Measurements from ENCODE around the gene HP.
"Not testable (repeated sequence)": the region's sequence is repeated elsewhere in the genome, so short reads cannot be mapped to it uniquely, and the experiment has no call there.

HP gene

DNA sequence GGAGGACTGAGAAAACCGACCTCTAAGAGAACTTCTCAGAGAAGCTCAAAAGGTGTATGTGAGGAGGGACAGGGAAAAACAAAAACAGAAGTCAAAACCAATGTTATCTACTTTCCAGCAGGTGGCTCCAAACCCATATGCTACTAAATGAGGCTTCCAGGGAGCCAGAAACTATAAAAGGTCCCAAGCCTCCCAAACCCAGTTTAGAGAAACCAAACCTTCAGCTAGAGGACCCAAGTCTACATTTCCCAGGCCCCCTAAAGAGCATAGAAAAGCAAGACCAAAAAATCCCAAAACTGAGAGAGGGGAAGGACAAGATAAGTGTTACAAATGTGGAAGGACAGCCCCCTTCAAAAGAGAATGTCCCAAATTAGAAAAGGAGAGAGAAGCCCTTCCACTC is 12.4 kb downstream of the HP start:
- Histone ChIP-seq H3K36me3 (ENCODE audit: insufficient read depth, low read length) (no peaks in the 10 kb centered on the region), H3K9ac (ENCODE audit: low read depth, low read length) (no peak overlapping the region), H3K4me1 (ENCODE audit: insufficient read depth, low read length) (no peaks in the 10 kb centered on the region), H3K27me3 (ENCODE audit: insufficient read depth, low read length) (no peaks in the 10 kb centered on the region), H3K9me3 (ENCODE audit: insufficient read depth, low read depth, low read length) (no peaks in the 10 kb centered on the region; the same call in 1 of the 2 replicates), H3K27ac (ENCODE audit: low read depth, low read length) (no peak overlapping the region), H3K4me3 (ENCODE audit: low read length) (no peak overlapping the region)
- 18% methylated on average over 1 of the region's 1 CpG for WGBS

DNA sequence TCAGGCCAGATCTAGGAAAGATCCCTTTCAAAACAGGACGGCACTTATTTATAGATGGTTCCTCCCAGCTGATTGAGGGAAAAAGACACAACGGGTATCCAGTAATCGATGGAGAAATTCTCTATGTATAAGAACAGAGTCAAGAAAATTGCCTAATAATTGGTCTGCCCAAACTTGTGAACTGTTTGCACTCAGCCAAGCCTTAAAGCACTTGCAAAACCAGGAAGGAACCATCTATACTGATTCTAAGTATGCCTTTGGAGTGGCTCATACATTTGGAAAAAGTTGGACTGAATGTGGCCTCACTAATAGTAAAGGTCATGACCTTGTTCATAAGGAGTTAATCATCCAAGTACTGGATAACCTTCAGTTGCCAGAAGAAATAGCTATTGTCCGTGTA is 14.6 kb downstream of the HP start:
- no peak overlapping the region for H3K4me3 ChIP-seq (ENCODE audit: low read length)
- H3K36me3 ChIP-seq (ENCODE audit: insufficient read depth, low read length): no peaks in the 10 kb centered on the region
- no peak overlapping the region for H3K27ac ChIP-seq (ENCODE audit: low read depth, low read length)
- H3K4me1 ChIP-seq (ENCODE audit: insufficient read depth, low read length): no peaks in the 10 kb centered on the region
- H3K9me3 ChIP-seq (ENCODE audit: insufficient read depth, low read depth, low read length): no peaks in the 10 kb centered on the region; the same call in 1 of the 2 replicates
- 94% methylated on average over 4 of the region's 4 CpGs for WGBS
- no peak overlapping the region for H3K9ac ChIP-seq (ENCODE audit: low read depth, low read length)
- no peaks in the 10 kb centered on the region for H3K27me3 ChIP-seq (ENCODE audit: insufficient read depth, low read length)

DNA sequence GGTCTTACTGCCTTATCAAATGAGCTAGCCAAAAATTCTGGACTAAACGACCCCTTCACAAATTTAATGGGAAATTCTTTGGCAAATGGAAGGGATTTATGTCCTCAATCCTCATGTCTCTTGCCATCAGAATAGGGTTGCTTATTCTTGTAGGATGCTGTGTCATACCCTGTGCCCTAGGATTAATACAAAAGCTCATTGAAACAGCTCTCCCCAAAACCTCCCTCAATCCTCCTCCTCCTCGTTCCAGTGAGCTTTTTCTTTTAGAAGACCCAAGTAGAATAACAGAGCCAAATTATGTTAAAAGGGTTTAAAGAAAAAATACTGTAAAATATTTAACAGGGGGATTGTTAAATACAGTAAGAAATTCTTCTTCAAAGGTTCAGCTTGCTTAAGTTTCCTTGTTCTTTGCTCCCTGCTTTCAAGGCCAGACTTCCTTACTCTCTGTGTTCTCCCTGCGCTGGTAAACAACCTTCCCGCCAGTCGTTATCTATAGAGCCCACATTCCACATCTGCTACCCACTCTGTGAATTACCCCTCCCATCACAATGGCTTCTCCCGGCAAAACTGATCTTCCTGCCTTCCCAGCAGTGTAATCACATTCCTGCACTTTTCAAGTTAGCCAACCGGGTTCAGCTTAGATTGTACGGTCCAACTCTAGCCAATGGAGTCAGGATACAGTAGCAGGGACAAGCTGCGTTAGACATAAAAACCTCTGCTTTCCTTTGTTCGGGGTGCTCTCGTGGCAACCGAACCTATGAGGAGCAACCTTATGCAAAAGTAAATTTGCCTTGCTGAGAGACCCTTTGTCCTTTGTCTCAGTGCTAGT is 18.4 kb downstream of the HP start:
- Histone ChIP-seq H3K4me3 (ENCODE audit: low read length) (no peak overlapping the region), H3K27me3 (ENCODE audit: insufficient read depth, low read length) (no peaks in the 10 kb centered on the region), H3K9ac (ENCODE audit: low read depth, low read length) (no peak overlapping the region), H3K9me3 (ENCODE audit: insufficient read depth, low read depth, low read length) (no peaks in the 10 kb centered on the region), H3K36me3 (ENCODE audit: insufficient read depth, low read length) (no peaks in the 10 kb centered on the region), H3K4me1 (ENCODE audit: insufficient read depth, low read length) (no peaks in the 10 kb centered on the region), H3K27ac (ENCODE audit: low read depth, low read length) (no peak overlapping the region)
- WGBS: 82% methylated on average over 11 of the region's 12 CpGs

DNA sequence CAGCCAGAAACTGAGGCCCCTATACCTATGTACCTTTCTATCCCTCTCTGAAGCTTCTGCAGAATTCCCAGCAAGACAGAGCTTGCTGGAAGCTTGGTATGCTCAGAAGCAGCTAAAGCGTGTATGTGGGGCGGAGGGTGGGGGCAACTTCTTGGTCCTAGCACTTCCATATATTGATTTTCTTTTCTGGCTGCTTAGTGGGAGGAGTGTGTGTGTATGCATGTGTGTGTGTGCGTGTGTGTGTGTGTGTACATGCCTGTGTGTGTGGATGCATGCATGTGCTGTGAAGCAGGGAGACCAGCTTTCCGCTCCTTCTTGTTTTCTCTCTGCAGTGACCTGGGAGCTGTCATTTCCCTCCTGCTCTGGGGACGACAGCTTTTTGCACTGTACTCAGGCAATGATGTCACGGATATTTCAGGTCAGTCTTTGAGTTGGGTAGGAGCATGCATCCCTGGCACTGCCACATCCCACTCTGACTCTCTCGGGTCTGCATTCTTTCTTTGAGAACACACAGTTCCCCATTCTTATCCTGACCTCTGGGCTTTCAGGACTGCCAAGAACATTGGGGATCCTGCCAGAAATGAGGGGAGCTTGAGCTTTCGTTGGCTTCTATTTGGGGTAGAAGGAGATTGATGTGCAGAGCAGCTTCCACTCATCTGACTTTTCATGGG is 19.4 kb downstream of the HP start:
- H3K27ac ChIP-seq (ENCODE audit: low read depth, low read length): no peak overlapping the region
- H3K9ac ChIP-seq (ENCODE audit: low read depth, low read length): no peak overlapping the region
- 94% methylated on average over 8 of the region's 8 CpGs for WGBS
- no peaks in the 10 kb centered on the region for H3K36me3 ChIP-seq (ENCODE audit: insufficient read depth, low read length)
- H3K27me3 ChIP-seq (ENCODE audit: insufficient read depth, low read length): no peaks in the 10 kb centered on the region
- H3K4me1 ChIP-seq (ENCODE audit: insufficient read depth, low read length): no peaks in the 10 kb centered on the region
- no peak overlapping the region for H3K4me3 ChIP-seq (ENCODE audit: low read length)
- no peaks in the 10 kb centered on the region for H3K9me3 ChIP-seq (ENCODE audit: insufficient read depth, low read depth, low read length)

DNA sequence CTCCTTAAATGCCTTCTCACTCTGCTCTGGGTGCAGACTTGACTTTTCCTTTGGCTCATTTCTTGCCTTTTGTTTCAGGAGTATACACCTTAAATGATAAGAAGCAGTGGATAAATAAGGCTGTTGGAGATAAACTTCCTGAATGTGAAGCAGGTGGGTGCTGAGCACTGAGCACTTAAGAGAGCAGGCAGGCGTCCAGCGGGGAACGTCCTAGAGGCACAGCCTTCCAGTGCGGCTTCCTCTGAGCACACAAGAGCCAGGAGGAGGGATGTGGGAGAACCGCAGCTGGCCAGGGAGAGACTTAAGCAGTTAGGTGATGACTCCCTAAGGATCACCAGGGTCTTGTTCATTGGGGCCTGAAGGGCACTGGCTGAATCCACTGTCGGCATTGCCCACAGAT is 20.8 kb downstream of the HP start:
- H3K9ac ChIP-seq (ENCODE audit: low read depth, low read length); H3K27ac ChIP-seq (ENCODE audit: low read depth, low read length); H3K27me3 ChIP-seq (ENCODE audit: insufficient read depth, low read length); H3K4me3 ChIP-seq (ENCODE audit: low read length); H3K4me1 ChIP-seq (ENCODE audit: insufficient read depth, low read length); H3K36me3 ChIP-seq (ENCODE audit: insufficient read depth, low read length); H3K9me3 ChIP-seq (ENCODE audit: insufficient read depth, low read depth, low read length): not testable (repeated sequence)
- 65% methylated on average over 2 of the region's 6 CpGs for WGBS

DNA sequence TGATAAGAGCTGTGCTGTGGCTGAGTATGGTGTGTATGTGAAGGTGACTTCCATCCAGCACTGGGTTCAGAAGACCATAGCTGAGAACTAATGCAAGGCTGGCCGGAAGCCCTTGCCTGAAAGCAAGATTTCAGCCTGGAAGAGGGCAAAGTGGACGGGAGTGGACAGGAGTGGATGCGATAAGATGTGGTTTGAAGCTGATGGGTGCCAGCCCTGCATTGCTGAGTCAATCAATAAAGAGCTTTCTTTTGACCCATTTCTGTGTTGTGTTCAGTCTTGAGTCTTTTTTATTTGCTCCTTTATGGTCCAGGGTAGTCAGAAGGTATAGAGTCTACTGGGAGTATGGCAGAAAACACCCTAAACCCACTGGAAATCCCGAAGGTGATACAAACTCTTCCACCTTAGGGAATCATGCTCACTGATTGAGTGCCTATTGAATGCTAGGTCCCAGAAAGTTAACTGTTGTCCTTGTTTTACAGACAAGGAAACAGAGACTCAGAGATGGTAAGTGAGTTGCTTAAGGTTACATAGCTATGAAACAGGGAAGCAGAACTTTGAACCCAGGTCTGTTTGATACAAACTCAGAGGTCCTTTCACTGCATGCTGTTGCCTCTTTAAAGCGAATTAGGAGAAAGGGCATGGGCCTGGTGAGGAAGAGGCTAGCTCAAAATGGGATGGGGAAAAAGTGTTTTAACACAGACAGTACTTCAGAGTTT is 22.8 kb downstream of the HP start:
- not testable (repeated sequence) for H3K4me1 ChIP-seq (ENCODE audit: insufficient read depth, low read length); H3K27me3 ChIP-seq (ENCODE audit: insufficient read depth, low read length); H3K9ac ChIP-seq (ENCODE audit: low read depth, low read length); H3K27ac ChIP-seq (ENCODE audit: low read depth, low read length); H3K36me3 ChIP-seq (ENCODE audit: insufficient read depth, low read length); H3K4me3 ChIP-seq (ENCODE audit: low read length); H3K9me3 ChIP-seq (ENCODE audit: insufficient read depth, low read depth, low read length)
- 85% methylated on average over 1 of the region's 5 CpGs for WGBS

DNA sequence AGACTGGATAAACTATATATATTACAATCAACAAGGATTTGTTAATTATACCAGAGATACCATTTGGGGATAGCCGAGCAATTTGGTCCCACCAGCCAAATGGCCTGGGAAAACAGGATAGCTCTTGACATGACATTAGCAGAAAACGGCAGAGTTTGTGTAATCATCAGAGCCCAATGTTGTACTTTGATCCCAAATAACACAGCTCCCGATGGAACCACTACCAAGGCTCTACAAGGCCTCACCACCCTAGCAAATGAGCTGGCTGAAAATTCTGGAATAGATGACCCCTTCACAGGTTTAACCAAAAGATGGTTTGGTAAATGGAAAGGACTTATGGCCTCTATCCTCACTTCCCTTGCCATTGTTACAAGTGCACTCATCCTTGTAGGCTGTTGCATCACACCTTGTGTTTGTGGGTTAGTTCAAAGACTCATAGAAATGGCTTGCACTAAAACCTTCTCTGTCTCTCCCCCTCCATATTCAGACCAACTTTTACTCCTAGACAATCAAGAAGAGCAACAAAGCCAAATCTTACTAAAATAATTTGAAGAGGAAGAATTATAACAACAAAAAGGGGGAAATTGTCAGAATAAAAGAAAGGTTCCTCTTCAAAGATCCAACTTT is 29.6 kb downstream of the HP start:
- H3K4me1 ChIP-seq (ENCODE audit: insufficient read depth, low read length): no peaks in the 10 kb centered on the region
- no peak overlapping the region for H3K4me3 ChIP-seq (ENCODE audit: low read length)
- no peaks in the 10 kb centered on the region for H3K27me3 ChIP-seq (ENCODE audit: insufficient read depth, low read length)
- 63% methylated on average over 3 of the region's 3 CpGs for WGBS
- H3K9ac ChIP-seq (ENCODE audit: low read depth, low read length): no peak overlapping the region
- peaks cover 11% of the 10 kb centered on the region for H3K9me3 ChIP-seq (ENCODE audit: insufficient read depth, low read depth, low read length)
- H3K36me3 ChIP-seq (ENCODE audit: insufficient read depth, low read length): peaks cover 36% of the 10 kb centered on the region
- no peak overlapping the region for H3K27ac ChIP-seq (ENCODE audit: low read depth, low read length)

DNA sequence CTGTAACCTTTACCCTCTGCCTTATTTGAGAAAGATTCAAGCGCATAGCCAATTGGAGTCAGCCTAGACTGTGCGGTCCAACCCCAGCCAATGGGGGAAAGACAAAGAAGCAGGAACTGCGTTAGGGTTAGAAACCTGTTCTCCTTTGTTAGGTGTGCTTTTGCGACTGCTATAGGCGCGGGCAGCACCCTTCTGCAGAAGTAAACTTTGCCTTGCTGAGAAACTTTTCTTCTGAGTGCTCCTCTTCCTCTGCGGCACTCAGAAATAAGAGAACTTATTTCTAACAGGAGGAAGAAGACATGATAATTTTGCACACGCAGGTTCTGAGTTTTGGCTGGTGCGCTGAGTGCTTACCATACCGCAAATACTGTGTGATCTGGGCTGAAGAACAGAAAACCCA is 30.1 kb downstream of the HP start:
- no peaks in the 10 kb centered on the region for H3K27me3 ChIP-seq (ENCODE audit: insufficient read depth, low read length)
- H3K9me3 ChIP-seq (ENCODE audit: insufficient read depth, low read depth, low read length): peaks cover 11% of the 10 kb centered on the region
- no peaks in the 10 kb centered on the region for H3K4me1 ChIP-seq (ENCODE audit: insufficient read depth, low read length)
- H3K4me3 ChIP-seq (ENCODE audit: low read length): no peak overlapping the region
- no peak overlapping the region for H3K27ac ChIP-seq (ENCODE audit: low read depth, low read length)
- WGBS: 97% methylated on average over 10 of the region's 10 CpGs
- no peak overlapping the region for H3K9ac ChIP-seq (ENCODE audit: low read depth, low read length)
- H3K36me3 ChIP-seq (ENCODE audit: insufficient read depth, low read length): peaks cover 41% of the 10 kb centered on the region

DNA sequence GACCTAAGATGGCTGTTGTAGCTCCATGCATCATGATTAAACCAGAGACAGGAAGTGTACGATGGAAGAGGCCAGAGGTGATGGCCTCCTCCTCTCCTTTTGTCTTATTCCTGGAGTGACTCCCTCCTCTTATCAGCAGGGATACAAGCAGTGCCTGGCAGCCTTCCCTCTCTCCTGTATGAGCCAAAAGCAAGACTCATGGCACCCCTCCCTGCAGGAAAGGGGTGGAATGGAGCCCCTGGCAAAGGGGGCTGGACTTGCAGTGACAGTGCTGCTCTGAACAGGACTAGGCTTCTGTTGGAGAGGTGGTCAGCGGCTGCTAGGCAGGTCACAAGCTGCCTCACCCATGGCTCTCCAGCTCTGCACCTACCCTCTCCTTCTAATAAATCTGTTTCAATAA is 30.7 kb downstream of the HP start:
- no peaks in the 10 kb centered on the region for H3K27me3 ChIP-seq (ENCODE audit: insufficient read depth, low read length)
- WGBS: 96% methylated on average over 2 of the region's 2 CpGs

DNA sequence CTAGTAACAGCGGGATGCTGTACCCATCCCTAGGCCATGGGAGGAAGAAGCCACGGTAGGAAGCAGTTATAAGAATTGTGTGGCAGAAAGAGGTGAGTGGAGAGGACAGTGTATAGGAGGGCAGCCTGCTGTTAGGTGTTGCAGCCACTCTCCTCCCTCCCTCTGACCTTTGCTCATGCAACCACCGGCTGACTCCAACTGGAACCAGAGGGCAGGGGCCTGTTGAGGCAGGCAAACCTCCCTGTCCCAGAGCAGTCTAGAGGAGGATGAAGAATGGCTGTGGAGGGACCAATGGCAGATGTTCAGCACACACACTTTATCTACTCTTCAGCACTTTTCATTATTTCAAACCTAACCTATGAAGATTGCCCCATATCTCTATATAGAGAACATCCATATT is 36.9 kb downstream of the HP start:
- Histone ChIP-seq H3K27me3 (ENCODE audit: insufficient read depth, low read length) (no peaks in the 10 kb centered on the region), H3K36me3 (ENCODE audit: insufficient read depth, low read length) (peaks cover 44% of the 10 kb centered on the region), H3K4me3 (ENCODE audit: low read length) (no peak overlapping the region), H3K27ac (ENCODE audit: low read depth, low read length) (no peak overlapping the region), H3K4me1 (ENCODE audit: insufficient read depth, low read length) (peaks cover 9% of the 10 kb centered on the region; the same call in 1 of the 2 replicates), H3K9ac (ENCODE audit: low read depth, low read length) (no peak overlapping the region; the same call in 1 of the 2 replicates), H3K9me3 (ENCODE audit: insufficient read depth, low read depth, low read length) (no peaks in the 10 kb centered on the region)
- WGBS: 81% methylated on average over 3 of the region's 3 CpGs

More for the DNA sequence above, 30.7 kb downstream of the HP start:
- Histone ChIP-seq H3K4me1 (ENCODE audit: insufficient read depth, low read length) (no peaks in the 10 kb centered on the region), H3K4me3 (ENCODE audit: low read length) (no peak overlapping the region), H3K27ac (ENCODE audit: low read depth, low read length) (no peak overlapping the region), H3K36me3 (ENCODE audit: insufficient read depth, low read length) (peaks cover 47% of the 10 kb centered on the region), H3K9me3 (ENCODE audit: insufficient read depth, low read depth, low read length) (peaks cover 11% of the 10 kb centered on the region), H3K9ac (ENCODE audit: low read depth, low read length) (no peak overlapping the region)

Data from HUES64 (cell line).